SK-N-SH treated with all-trans-retinoic acid at 6 μM for 48 hours (cell line): ENCODE data around the gene STOX1.

Source experiments
- ATAC-seq: fragments of 200-7000 bp; cut with Tn5 transposase; 3 replicates; pipeline ENCODE4 v1.9.1; 2020; ENCODE audit warnings: mild to moderate bottlenecking, moderate library complexity
- ARNTL ChIP-seq: fragments of 450-650 bp; formaldehyde crosslinking; IDR thresholded peaks from 2 replicates; pipeline ENCODE4 v1.5.0; 2020; ENCODE audit warnings: low read depth, mild to moderate bottlenecking, moderate library complexity, borderline replicate concordance
- BACH2 ChIP-seq: fragments of 250-450 bp; sonication (Bioruptor Pico); IDR thresholded peaks from 2 replicates; pipeline ENCODE4 v1.9.0; 2021; ENCODE audit warnings: mild to moderate bottlenecking, borderline replicate concordance
- CSDC2 ChIP-seq: fragments of 250-450 bp; sonication (Bioruptor Pico); IDR thresholded peaks from 2 replicates; pipeline ENCODE4 v1.5.0; 2020; ENCODE audit warnings: mild to moderate bottlenecking, moderate library complexity
- GLIS3 ChIP-seq: fragments of 250-450 bp; sonication (Bioruptor Pico); IDR thresholded peaks from 2 replicates; pipeline ENCODE4 v1.5.0; 2020; ENCODE audit warnings: mild to moderate bottlenecking, moderate library complexity
- RARB ChIP-seq: fragments of 250-450 bp; sonication (Bioruptor Pico); IDR thresholded peaks from 2 replicates; pipeline ENCODE4 v1.8.0; 2021; ENCODE audit warnings: mild to moderate bottlenecking, moderate library complexity
- SNAI2 ChIP-seq: fragments of 250-450 bp; sonication (Bioruptor Pico); IDR thresholded peaks from 2 replicates; pipeline ENCODE4 v1.5.0; 2020; ENCODE audit warnings: mild to moderate bottlenecking, moderate library complexity
- TCF4 ChIP-seq: fragments of 250-450 bp; sonication (Bioruptor Pico); IDR thresholded peaks from 2 replicates; pipeline ENCODE4 v1.8.0; 2021; ENCODE audit warnings: mild to moderate bottlenecking, moderate library complexity, borderline replicate concordance
- TOX ChIP-seq: fragments of 250-450 bp; sonication (Bioruptor Pico); IDR thresholded peaks from 2 replicates; pipeline ENCODE4 v1.8.0; 2021; ENCODE audit warnings: mild to moderate bottlenecking, moderate library complexity, borderline replicate concordance
- ZFP30 ChIP-seq: fragments of 450-650 bp; formaldehyde crosslinking; IDR thresholded peaks from 2 replicates; pipeline ENCODE4 v1.5.0; 2022; ENCODE audit warnings: mild to moderate bottlenecking, moderate library complexity
- ZNF565 ChIP-seq: fragments of 450-650 bp; formaldehyde crosslinking; conservative IDR thresholded peaks from 2 replicates; pipeline ENCODE4 v1.5.0; 2020; ENCODE audit warnings: low read depth, mild to moderate bottlenecking, moderate library complexity
- ZNF70 ChIP-seq: fragments of 450-650 bp; formaldehyde crosslinking; IDR thresholded peaks from 2 replicates; pipeline ENCODE4 v1.5.0; 2020; ENCODE audit warnings: mild to moderate bottlenecking, moderate library complexity
- ZNF8 ChIP-seq: fragments of 450-650 bp; formaldehyde crosslinking; IDR thresholded peaks from 2 replicates; pipeline ENCODE4 v1.5.0; 2020; ENCODE audit warnings: mild to moderate bottlenecking, moderate library complexity
- TF ChIP-seq, protein P1 (sequence below): fragments of 250-450 bp; sonication (Bioruptor Pico); IDR thresholded peaks from 2 replicates; pipeline ENCODE4 v1.5.1; 2020; ENCODE audit warnings: low read depth, mild to moderate bottlenecking, moderate library complexity
- TF ChIP-seq, protein P2 (sequence below): fragments of 250-450 bp; sonication (Bioruptor Pico); IDR thresholded peaks from 2 replicates; pipeline ENCODE4 v1.5.1; 2021; ENCODE audit warnings: mild to moderate bottlenecking, moderate library complexity
- TF ChIP-seq, protein P3 (sequence below): fragments of 250-450 bp; sonication (Bioruptor Pico); IDR thresholded peaks from 2 replicates; pipeline ENCODE4 v1.8.0; 2020; ENCODE audit warnings: mild to moderate bottlenecking, moderate library complexity, borderline replicate concordance
- TF ChIP-seq, protein P4 (sequence below): fragments of 250-450 bp; sonication (Bioruptor Pico); IDR thresholded peaks from 2 replicates; pipeline ENCODE4 v1.8.0; 2021; ENCODE audit warnings: low read depth, mild to moderate bottlenecking, moderate library complexity, borderline replicate concordance

Gene STOX1

DNA sequence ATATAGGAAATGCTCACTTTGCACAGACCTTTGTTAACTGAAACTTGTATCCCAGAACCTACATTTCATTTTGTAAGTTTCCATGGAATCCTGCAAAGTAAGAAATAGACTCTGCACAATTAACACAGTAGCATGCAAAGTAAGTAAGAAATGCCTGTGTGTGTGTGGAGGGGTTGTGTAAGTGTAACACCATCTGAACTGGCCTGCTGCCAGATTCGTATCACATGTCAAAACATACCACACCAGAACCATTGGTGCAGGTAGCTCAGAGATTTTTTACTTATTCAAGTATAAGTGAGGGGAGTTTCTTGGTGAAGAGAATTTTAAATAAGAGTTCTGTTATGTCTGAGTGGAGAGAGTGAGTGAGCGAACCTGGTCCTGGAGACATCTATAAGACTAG is 110.8 kb downstream of the STOX1 start:
- no peak for TF ChIP-seq ARNTL (CRISPR knock-in tag)
- no peak for ATAC-seq

DNA sequence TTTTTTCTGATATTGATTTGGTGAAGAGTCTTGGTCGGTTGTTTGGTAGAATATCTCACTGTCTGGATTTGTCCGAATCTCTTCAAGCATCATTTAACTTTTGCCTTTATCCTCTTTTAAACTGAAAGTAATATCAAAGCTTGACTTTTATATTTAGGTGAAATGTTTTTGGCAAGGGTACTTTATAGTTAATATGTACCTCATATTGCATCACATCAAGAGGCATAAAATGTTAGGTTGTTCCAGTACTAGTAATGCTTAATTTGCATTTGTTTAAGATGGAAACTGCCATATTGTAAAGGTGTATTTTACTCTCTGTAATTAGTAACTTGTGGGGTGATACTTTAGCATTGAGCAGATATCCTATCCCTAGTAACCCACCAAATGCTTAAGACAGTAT is 111.6 kb downstream of the STOX1 start:
- no peak for ATAC-seq
- TF ChIP-seq CSDC2 = no peak
- TF ChIP-seq, protein P1, sequence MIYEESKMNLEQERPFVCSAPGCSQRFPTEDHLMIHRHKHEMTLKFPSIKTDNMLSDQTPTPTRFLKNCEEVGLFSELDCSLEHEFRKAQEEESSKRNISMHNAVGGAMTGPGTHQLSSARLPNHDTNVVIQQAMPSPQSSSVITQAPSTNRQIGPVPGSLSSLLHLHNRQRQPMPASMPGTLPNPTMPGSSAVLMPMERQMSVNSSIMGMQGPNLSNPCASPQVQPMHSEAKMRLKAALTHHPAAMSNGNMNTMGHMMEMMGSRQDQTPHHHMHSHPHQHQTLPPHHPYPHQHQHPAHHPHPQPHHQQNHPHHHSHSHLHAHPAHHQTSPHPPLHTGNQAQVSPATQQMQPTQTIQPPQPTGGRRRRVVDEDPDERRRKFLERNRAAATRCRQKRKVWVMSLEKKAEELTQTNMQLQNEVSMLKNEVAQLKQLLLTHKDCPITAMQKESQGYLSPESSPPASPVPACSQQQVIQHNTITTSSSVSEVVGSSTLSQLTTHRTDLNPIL (CRISPR knock-in tag) = no peak
- TF ChIP-seq ZNF70 (CRISPR knock-in tag) = no peak
- TF ChIP-seq BACH2 (CRISPR knock-in tag) = no peak
- TF ChIP-seq ZNF565 (CRISPR knock-in tag) = no peak
- no peak for TF ChIP-seq SNAI2
- TF ChIP-seq ZNF8 (CRISPR knock-in tag) = no peak
- TF ChIP-seq, protein P2, sequence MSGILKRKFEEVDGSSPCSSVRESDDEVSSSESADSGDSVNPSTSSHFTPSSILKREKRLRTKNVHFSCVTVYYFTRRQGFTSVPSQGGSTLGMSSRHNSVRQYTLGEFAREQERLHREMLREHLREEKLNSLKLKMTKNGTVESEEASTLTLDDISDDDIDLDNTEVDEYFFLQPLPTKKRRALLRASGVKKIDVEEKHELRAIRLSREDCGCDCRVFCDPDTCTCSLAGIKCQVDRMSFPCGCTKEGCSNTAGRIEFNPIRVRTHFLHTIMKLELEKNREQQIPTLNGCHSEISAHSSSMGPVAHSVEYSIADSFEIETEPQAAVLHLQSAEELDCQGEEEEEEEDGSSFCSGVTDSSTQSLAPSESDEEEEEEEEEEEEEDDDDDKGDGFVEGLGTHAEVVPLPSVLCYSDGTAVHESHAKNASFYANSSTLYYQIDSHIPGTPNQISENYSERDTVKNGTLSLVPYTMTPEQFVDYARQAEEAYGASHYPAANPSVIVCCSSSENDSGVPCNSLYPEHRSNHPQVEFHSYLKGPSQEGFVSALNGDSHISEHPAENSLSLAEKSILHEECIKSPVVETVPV = no peak
- TF ChIP-seq, protein P3, sequence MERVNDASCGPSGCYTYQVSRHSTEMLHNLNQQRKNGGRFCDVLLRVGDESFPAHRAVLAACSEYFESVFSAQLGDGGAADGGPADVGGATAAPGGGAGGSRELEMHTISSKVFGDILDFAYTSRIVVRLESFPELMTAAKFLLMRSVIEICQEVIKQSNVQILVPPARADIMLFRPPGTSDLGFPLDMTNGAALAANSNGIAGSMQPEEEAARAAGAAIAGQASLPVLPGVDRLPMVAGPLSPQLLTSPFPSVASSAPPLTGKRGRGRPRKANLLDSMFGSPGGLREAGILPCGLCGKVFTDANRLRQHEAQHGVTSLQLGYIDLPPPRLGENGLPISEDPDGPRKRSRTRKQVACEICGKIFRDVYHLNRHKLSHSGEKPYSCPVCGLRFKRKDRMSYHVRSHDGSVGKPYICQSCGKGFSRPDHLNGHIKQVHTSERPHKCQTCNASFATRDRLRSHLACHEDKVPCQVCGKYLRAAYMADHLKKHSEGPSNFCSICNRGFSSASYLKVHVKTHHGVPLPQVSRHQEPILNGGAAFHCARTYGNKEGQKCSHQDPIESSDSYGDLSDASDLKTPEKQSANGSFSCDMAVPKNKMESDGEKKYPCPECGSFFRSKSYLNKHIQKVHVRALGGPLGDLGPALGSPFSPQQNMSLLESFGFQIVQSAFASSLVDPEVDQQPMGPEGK (CRISPR knock-in tag) = no peak
- TF ChIP-seq GLIS3 = no peak
- TF ChIP-seq ZFP30 (CRISPR knock-in tag) = no peak
- TF ChIP-seq TCF4 = no peak
- no peak for TF ChIP-seq RARB
- TF ChIP-seq TOX = no peak
- TF ChIP-seq, protein P4, sequence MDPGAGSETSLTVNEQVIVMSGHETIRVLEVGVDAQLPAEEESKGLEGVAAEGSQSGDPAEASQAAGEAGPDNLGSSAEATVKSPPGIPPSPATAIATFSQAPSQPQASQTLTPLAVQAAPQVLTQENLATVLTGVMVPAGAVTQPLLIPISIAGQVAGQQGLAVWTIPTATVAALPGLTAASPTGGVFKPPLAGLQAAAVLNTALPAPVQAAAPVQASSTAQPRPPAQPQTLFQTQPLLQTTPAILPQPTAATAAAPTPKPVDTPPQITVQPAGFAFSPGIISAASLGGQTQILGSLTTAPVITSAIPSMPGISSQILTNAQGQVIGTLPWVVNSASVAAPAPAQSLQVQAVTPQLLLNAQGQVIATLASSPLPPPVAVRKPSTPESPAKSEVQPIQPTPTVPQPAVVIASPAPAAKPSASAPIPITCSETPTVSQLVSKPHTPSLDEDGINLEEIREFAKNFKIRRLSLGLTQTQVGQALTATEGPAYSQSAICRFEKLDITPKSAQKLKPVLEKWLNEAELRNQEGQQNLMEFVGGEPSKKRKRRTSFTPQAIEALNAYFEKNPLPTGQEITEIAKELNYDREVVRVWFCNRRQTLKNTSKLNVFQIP = no peak

DNA sequence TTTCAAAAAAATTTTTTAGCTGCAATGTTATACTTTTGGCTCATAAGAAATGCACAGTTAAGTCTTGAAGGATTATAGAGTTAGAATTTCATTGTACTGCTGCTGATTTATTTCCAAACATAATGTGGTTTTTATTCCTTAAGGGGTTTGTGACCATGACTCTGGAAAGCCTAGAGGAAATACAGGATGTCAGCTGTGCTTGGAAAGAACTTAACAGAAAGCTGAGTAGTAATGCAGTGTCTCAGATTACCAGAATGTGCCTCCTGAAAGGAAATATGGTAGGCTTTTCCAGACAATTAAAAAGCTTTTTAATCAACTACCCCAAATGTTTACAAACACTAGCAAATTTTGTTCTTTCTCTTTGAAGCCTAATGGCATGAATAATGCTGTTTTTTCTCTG is 113.6 kb downstream of the STOX1 start:
- peak; percentile 66 for ATAC-seq
